ENCODE measurements around the gene SLC17A9. TPM values are rescaled to one million over a fixed set of nuclear protein-coding genes. Genes with fewer than 3 reads are reported as not detected.

The SLC17A9 gene
- total RNA-seq, 2 experiments from 2014 or later = 78.5 to 78.7 TPM

DNA sequence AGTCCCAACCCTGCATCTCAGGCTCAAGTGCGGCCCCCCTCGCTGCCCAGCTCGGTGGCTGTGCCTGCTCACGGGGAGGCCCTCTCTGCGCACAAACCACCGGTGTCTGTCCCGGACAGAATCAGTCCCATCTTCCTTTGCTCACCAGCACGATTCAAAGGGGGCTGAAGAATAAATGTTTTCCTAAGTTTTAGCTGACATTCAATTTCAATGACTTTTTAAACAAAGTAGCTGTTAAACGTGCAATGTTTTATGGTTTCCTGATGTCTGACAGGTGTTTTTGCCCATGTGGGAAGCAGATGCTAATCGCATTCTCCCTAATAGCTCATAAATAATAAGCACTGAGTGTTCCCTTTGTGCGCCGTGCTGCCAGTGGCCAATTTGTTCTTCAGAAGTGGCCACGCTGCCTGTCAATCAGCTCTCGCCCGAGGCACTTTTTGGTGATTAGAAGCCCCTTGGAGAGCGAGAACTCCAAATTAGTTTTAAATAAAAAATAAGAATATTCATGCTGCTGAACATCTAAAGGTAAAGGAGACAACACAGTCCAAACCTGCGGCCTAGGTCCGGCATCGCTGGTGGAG lies 28.0 kb downstream of the SLC17A9 start:
- Mint-ChIP-seq H3K9me3 (no peaks in the 10 kb centered on the region), H3K36me3 (ENCODE audit: low read depth) (no peaks in the 10 kb centered on the region), H3K27me3 (peaks cover 32% of the 10 kb centered on the region), H3K27ac (no peak overlapping the region), H3K4me1 (ENCODE audit: low read depth) (peaks cover 38% of the 10 kb centered on the region), H3K4me3 (no peak overlapping the region)
- intact Hi-C loops (cut with micrococcal nuclease) = no loop called here
- ATAC-seq (no peak), DNase-seq (no peak)
- CTCF ChIA-PET = interaction anchor here (0.9 to 2.1 kb wide), 6 partner anchors 8 to 172 kb away, joined by 3 to 10 read pairs (median 4); no protein-coding TSS in a partner anchor
- TF ChIP-seq, protein P1, sequence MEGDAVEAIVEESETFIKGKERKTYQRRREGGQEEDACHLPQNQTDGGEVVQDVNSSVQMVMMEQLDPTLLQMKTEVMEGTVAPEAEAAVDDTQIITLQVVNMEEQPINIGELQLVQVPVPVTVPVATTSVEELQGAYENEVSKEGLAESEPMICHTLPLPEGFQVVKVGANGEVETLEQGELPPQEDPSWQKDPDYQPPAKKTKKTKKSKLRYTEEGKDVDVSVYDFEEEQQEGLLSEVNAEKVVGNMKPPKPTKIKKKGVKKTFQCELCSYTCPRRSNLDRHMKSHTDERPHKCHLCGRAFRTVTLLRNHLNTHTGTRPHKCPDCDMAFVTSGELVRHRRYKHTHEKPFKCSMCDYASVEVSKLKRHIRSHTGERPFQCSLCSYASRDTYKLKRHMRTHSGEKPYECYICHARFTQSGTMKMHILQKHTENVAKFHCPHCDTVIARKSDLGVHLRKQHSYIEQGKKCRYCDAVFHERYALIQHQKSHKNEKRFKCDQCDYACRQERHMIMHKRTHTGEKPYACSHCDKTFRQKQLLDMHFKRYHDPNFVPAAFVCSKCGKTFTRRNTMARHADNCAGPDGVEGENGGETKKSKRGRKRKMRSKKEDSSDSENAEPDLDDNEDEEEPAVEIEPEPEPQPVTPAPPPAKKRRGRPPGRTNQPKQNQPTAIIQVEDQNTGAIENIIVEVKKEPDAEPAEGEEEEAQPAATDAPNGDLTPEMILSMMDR (IDR thresholded peaks at IDR 0.05) = no peak
- POLR2A ChIA-PET = interaction anchor here (0.8 to 1.7 kb wide), 3 partner anchors 12 to 62 kb away, joined by 3 to 4 read pairs (median 3); no protein-coding TSS in a partner anchor

DNA sequence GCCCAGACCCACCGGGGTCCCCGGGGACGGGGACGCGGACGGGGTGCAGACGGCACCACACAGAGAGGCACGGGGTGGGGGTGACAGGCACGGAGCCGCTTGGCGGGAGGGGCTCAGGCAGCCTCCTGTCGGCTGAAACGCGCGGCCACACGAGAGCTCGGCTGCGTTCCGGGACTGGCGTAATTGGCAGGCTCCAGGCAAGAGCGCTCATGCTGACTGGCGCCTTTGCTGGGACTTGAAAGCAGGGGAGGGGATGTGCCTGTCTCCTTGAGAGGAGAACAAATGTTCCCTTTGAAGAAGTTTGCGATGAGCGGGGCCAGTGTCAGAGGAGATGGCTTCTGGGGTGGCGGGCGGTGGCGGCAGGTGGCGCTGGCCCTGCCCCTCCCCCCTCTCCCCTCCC lies 28.5 kb downstream of the SLC17A9 start:
- ChIA-PET CTCF (interaction anchor here (0.9 to 2.1 kb wide), 6 partner anchors 8 to 172 kb away, joined by 3 to 10 read pairs (median 4); no protein-coding TSS in a partner anchor), POLR2A (interaction anchor here (0.8 to 1.7 kb wide), 3 partner anchors 13 to 63 kb away, joined by 3 to 4 read pairs (median 3); no protein-coding TSS in a partner anchor)
- peaks cover 31% of the 10 kb centered on the region for H3K27me3 Mint-ChIP-seq
- H3K4me1 Mint-ChIP-seq (ENCODE audit: low read depth) = peaks cover 38% of the 10 kb centered on the region
- no peaks in the 10 kb centered on the region for H3K36me3 Mint-ChIP-seq (ENCODE audit: low read depth)
- TF ChIP-seq, protein P1 (IDR thresholded peaks at IDR 0.05) = no peak
- H3K9me3 Mint-ChIP-seq = no peaks in the 10 kb centered on the region
- ATAC-seq = peak; percentile 26
- H3K4me3 Mint-ChIP-seq = no peak overlapping the region
- no peak overlapping the region for H3K27ac Mint-ChIP-seq
- intact Hi-C loops (cut with micrococcal nuclease) = no loop called here
- DNase-seq = peak; percentile 58

DNA sequence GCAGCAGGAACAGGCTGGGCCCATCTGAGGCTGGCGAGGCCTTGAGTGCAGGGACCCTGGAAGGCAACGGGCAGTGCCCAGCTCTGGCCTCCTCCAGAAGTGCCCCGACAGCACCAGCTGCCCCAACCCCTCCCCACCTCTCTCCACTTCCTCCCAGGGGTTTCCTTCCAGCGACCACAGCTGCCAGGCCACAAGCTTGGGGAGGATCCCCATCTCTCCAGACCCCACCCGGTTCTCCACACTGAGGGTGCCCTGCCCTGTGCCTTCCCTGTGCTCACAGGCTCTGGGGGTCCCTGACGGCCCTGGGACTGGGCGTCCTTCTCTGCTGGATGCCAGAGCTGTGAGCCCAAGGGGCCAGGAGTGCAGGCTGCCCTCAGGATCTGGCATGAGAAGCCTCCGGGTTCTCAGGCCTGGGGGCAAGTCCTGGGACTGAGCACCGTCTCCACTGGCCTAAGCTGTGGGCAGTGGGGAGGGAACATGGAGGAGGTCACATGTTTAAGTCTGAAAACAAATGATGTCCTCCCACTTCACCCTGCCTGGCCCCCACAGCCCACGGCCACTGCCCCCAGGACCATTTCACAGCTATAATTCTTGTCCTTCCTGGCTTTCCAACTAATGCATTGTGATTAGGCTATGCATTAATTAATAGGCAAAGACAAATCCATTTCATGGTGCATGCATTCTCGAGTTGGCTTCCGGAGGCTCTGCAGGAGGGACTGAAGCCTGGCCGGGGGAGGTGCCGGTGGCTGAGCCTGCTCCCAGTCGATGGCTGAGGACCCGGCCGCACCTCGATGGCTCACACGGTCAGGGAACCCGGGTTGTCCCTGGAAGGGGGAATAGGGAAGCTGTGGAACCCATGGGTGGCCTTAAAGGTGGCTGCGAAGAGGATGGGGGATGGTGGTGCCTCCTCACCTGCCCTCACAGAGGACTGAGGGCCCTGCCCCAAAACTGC lies 29.9 kb downstream of the SLC17A9 start:
- H3K27me3 Mint-ChIP-seq = peaks cover 22% of the 10 kb centered on the region
- ChIA-PET POLR2A (no interaction called here), CTCF (interaction anchor here (2.1 kb wide), 1 partner anchor 10 kb away, joined by 10 read pairs; no protein-coding TSS in a partner anchor)
- no peak for DNase-seq
- H3K4me3 Mint-ChIP-seq = no peak overlapping the region
- peaks cover 32% of the 10 kb centered on the region for H3K4me1 Mint-ChIP-seq (ENCODE audit: low read depth)
- no peaks in the 10 kb centered on the region for H3K9me3 Mint-ChIP-seq
- no peaks in the 10 kb centered on the region for H3K36me3 Mint-ChIP-seq (ENCODE audit: low read depth)
- H3K27ac Mint-ChIP-seq = no peak overlapping the region
- ATAC-seq = no peak
- TF ChIP-seq, protein P1 (IDR thresholded peaks at IDR 0.05) = no peak
- intact Hi-C loops (cut with micrococcal nuclease) = no loop called here

DNA sequence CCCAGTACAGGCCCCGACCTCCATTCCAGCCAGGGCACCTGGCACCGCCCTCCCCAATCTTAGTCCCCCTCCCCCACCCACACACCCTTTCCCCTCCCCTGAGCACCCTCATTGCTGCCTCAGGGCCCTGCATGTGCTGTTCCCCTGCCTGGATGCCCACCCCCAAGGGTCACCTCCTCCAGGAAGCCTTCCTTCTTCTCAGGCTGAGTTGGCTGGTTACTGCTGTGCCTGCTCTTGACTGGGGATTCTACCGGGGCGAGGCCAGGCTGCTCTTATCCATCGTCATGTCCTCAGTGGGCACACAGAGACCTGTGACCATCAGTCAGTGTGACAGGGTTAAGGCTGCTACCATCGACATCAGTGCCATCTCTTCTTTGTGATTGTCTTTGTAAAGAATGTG lies 30.7 kb downstream of the SLC17A9 start:
- ChIA-PET CTCF (no interaction called here), POLR2A (no interaction called here)
- Mint-ChIP-seq H3K4me3 (no peak overlapping the region), H3K27me3 (peaks cover 22% of the 10 kb centered on the region), H3K9me3 (no peaks in the 10 kb centered on the region), H3K36me3 (ENCODE audit: low read depth) (no peaks in the 10 kb centered on the region), H3K4me1 (ENCODE audit: low read depth) (peaks cover 24% of the 10 kb centered on the region), H3K27ac (no peak overlapping the region)
- no peak for DNase-seq
- ATAC-seq = no peak
- TF ChIP-seq, protein P1 (IDR thresholded peaks at IDR 0.05) = no peak
- intact Hi-C loops (cut with micrococcal nuclease) = no loop called here
